Measurements from ENCODE around the gene VWA3A. TPM values are rescaled to one million over a fixed set of nuclear protein-coding genes. Genes with fewer than 3 reads are reported as not detected.
"Not testable (repeated sequence)": the region's sequence is repeated elsewhere in the genome, so short reads cannot be mapped to it uniquely, and the experiment has no call there.

Gene VWA3A
- total RNA-seq, 4 donors from 2014 or later: 0.21 to 1.2 (median 0.26) TPM; not detected in 1

GRCh38 chr16:22152316-22152715, 60.0 kb downstream of the VWA3A start:
- 85% methylated on average over 11 of the region's 11 CpGs for WGBS
- no peaks in the 10 kb centered on the region for H3K9me3 ChIP-seq
- no peak overlapping the region for H3K4me3 ChIP-seq
- no peaks in the 10 kb centered on the region for H3K4me1 ChIP-seq
- no peak for DNase-seq (ENCODE audit: low spot score in 2 of 2)
- TF ChIP-seq POLR2AphosphoS5 (IDR thresholded peaks at IDR 0.05) (no peak), EP300 (IDR thresholded peaks at IDR 0.05) (no peak), POLR2A (IDR thresholded peaks at IDR 0.05) (no peak)
- TF ChIP-seq, protein P1, sequence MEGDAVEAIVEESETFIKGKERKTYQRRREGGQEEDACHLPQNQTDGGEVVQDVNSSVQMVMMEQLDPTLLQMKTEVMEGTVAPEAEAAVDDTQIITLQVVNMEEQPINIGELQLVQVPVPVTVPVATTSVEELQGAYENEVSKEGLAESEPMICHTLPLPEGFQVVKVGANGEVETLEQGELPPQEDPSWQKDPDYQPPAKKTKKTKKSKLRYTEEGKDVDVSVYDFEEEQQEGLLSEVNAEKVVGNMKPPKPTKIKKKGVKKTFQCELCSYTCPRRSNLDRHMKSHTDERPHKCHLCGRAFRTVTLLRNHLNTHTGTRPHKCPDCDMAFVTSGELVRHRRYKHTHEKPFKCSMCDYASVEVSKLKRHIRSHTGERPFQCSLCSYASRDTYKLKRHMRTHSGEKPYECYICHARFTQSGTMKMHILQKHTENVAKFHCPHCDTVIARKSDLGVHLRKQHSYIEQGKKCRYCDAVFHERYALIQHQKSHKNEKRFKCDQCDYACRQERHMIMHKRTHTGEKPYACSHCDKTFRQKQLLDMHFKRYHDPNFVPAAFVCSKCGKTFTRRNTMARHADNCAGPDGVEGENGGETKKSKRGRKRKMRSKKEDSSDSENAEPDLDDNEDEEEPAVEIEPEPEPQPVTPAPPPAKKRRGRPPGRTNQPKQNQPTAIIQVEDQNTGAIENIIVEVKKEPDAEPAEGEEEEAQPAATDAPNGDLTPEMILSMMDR (IDR thresholded peaks at IDR 0.05): no peak
- H3K27me3 ChIP-seq: no peaks in the 10 kb centered on the region
- H3K36me3 ChIP-seq: no peaks in the 10 kb centered on the region
- H3K27ac ChIP-seq: no peak overlapping the region

DNA sequence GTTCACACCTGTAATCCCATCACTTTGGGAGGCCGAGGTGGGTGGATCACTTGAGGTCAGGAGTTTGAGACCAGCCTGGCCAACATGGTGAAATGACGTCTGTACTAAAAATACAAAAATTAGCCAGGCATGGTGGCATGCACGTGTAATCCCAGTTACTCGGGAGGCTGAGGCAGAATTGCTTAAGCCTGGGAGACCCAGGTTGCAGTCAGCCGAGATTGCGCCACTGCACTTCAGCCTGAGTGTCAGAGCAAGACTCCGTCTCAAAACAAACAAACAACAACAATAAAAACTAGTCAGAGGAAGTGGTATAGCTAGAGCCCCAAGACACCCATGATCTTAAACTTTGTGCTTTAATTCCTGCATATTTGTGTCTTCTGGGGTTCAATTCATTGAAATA, 60.7 kb downstream of the VWA3A start:
- H3K36me3 ChIP-seq; H3K9me3 ChIP-seq; H3K27ac ChIP-seq; H3K27me3 ChIP-seq; H3K4me3 ChIP-seq; DNase-seq (ENCODE audit: low spot score in 2 of 2); H3K4me1 ChIP-seq: not testable (repeated sequence)
- 76% methylated on average over 7 of the region's 7 CpGs for WGBS

- no peak for DNase-seq (ENCODE audit: low spot score in 2 of 2)
- H3K27me3 ChIP-seq: peaks cover 25% of the 10 kb centered on the region
- no peak overlapping the region for H3K4me3 ChIP-seq
- peaks cover 7% of the 10 kb centered on the region for H3K4me1 ChIP-seq
- TF ChIP-seq POLR2A (IDR thresholded peaks at IDR 0.05) (no peak), POLR2AphosphoS5 (IDR thresholded peaks at IDR 0.05) (no peak), EP300 (IDR thresholded peaks at IDR 0.05) (no peak)
- TF ChIP-seq, protein P1 (IDR thresholded peaks at IDR 0.05): no peak
- H3K9me3 ChIP-seq: no peaks in the 10 kb centered on the region
- H3K27ac ChIP-seq: no peak overlapping the region
- H3K36me3 ChIP-seq: no peaks in the 10 kb centered on the region
Observed at GRCh38 chr16:22161401-22161800, 69.1 kb downstream of the VWA3A start.

DNA sequence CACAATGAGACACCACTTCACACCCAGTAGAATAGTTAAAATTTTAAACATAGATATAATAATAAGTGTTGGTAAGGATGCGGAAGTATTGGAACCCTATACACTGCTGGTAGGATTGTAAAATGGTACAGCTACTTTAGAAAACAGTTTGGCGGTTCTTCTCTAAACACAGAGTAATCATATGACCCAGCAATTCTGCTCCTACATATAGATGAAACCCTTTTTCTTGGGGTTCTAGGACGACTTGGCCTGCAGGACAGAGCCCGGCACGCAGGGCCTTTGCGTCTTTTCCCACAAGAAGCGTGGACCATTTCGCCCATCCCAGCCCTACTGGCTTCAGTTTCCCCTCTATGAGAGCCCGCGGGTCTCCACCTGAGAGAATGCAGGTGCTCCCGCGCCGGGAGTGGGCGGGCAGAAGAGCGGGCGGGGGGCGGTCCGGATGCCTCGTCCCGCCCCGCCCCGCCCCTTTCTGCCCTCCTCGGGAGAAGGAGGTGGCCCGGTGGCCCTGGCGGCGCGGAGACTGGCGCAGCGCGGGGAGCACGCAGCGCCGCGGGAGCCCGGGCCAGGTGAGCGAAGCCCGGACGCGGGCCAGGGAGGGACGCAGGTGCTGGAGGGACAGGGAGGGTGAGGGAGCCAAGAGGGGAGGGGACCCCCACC, 69.8 kb downstream of the VWA3A start, which contains the start of gene SDR42E2:
Gene SDR42E2 (plus strand): TSS at position 508 of the 657 bp plus-strand sequence. CDS start 3,077 bp downstream, outside the sequence.
- no peak for TF ChIP-seq POLR2AphosphoS5 (IDR thresholded peaks at IDR 0.05)
- no peak for TF ChIP-seq POLR2A (IDR thresholded peaks at IDR 0.05)
- TF ChIP-seq, protein P1 (IDR thresholded peaks at IDR 0.05): no peak
- TF ChIP-seq EP300 (IDR thresholded peaks at IDR 0.05): no peak
- Histone ChIP-seq H3K27me3 (peaks cover 25% of the 10 kb centered on the region), H3K27ac (no peak within 1 kb of the TSS), H3K36me3 (no peaks in the 10 kb centered on the region), H3K9me3 (no peaks in the 10 kb centered on the region), H3K4me1 (peaks cover 7% of the 10 kb centered on the region), H3K4me3 (peak within 1 kb of the TSS; percentile 38)
- WGBS: 16% methylated on average over 10 of the region's 40 CpGs
- DNase-seq (ENCODE audit: low spot score in 2 of 2): no peak

DNA sequence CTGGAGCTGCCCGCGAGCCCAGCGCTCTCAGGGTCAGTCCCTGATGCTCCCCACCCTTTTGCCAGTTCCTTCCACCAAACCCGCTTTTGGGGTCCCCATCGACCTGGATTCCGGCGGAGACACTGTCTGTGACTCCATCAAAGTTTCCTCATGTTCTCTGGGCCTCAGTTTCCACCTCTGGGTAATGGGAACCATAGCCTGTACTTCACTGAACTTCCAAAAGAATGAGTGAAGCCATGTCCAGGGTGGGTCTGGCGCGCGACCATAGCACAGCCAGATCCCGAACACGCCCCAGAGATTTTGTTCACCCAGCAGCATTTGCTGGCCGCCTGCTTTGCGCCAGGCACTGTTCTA, 70.3 kb downstream of the VWA3A start:
- Histone ChIP-seq H3K9me3 (no peaks in the 10 kb centered on the region), H3K4me1 (peaks cover 7% of the 10 kb centered on the region), H3K27ac (no peak overlapping the region), H3K4me3 (peak overlapping the region; percentile 38), H3K36me3 (no peaks in the 10 kb centered on the region), H3K27me3 (peaks cover 25% of the 10 kb centered on the region)
- WGBS: 34% methylated on average over 9 of the region's 14 CpGs
- no peak for DNase-seq (ENCODE audit: low spot score in 2 of 2)
- TF ChIP-seq EP300 (IDR thresholded peaks at IDR 0.05): no peak
- TF ChIP-seq, protein P1 (IDR thresholded peaks at IDR 0.05): no peak
- no peak for TF ChIP-seq POLR2A (IDR thresholded peaks at IDR 0.05)
- no peak for TF ChIP-seq POLR2AphosphoS5 (IDR thresholded peaks at IDR 0.05)

- WGBS: 96% methylated on average over 6 of the region's 6 CpGs
- Histone ChIP-seq H3K4me3 (no peak overlapping the region), H3K27ac (no peak overlapping the region), H3K4me1 (peaks cover 7% of the 10 kb centered on the region), H3K9me3 (no peaks in the 10 kb centered on the region), H3K27me3 (peaks cover 25% of the 10 kb centered on the region), H3K36me3 (no peaks in the 10 kb centered on the region)
- no peak for DNase-seq (ENCODE audit: low spot score in 2 of 2)
- TF ChIP-seq, protein P1 (IDR thresholded peaks at IDR 0.05): no peak
- no peak for TF ChIP-seq POLR2A (IDR thresholded peaks at IDR 0.05)
- TF ChIP-seq POLR2AphosphoS5 (IDR thresholded peaks at IDR 0.05): no peak
- TF ChIP-seq EP300 (IDR thresholded peaks at IDR 0.05): no peak
Observed at GRCh38 chr16:22163806-22164205, 71.5 kb downstream of the VWA3A start.

Measured in suprapubic skin (tissue), 4 donors.